Mesodermal cell (in vitro differentiated cells): Measurements from ENCODE around the gene STIM1.
"Not testable (repeated sequence)": the region's sequence is repeated elsewhere in the genome, so short reads cannot be mapped to it uniquely, and the experiment has no call there.

Experiments
- H3K27ac ChIP-seq: 2 replicates; pipeline ENCODE4 v1.7.0; 2013; ENCODE audit warnings: mild to moderate bottlenecking, low read depth, low read length, moderate library complexity; ENCODE audit not compliant: severe bottlenecking
- H3K36me3 ChIP-seq: 2 replicates; pipeline ENCODE4 v1.7.1; 2013; ENCODE audit warnings: mild to moderate bottlenecking, low read length, moderate library complexity; ENCODE audit not compliant: control insufficient read depth, insufficient read depth
- H3K4me1 ChIP-seq: one replicate; pipeline ENCODE4 v1.7.1; 2013; ENCODE audit warnings: mild to moderate bottlenecking, low read length; ENCODE audit not compliant: insufficient read depth, control insufficient read depth, poor library complexity, severe bottlenecking
- H3K4me3 ChIP-seq: 2 replicates; pipeline ENCODE4 v1.7.0; 2013; ENCODE audit warnings: low read length, control low read depth, mild to moderate bottlenecking; ENCODE audit not compliant: insufficient read depth, poor library complexity, severe bottlenecking; ENCODE audit errors: extremely low read depth
- H3K9me3 ChIP-seq: 2 replicates; pipeline ENCODE4 v1.7.1; 2013; ENCODE audit warnings: mild to moderate bottlenecking, low read length, moderate library complexity; ENCODE audit not compliant: control insufficient read depth
- WGBS, 2 experiments: methylation state at CpG; one replicate each; pipeline ENCODE4 v1.1.5; 2013; ENCODE audit warnings: missing lambda C conversion rate in 2 of 2; ENCODE audit not compliant: insufficient coverage in 2 of 2; 5-methylcytosine and 5-hydroxymethylcytosine counted together

Gene STIM1

DNA sequence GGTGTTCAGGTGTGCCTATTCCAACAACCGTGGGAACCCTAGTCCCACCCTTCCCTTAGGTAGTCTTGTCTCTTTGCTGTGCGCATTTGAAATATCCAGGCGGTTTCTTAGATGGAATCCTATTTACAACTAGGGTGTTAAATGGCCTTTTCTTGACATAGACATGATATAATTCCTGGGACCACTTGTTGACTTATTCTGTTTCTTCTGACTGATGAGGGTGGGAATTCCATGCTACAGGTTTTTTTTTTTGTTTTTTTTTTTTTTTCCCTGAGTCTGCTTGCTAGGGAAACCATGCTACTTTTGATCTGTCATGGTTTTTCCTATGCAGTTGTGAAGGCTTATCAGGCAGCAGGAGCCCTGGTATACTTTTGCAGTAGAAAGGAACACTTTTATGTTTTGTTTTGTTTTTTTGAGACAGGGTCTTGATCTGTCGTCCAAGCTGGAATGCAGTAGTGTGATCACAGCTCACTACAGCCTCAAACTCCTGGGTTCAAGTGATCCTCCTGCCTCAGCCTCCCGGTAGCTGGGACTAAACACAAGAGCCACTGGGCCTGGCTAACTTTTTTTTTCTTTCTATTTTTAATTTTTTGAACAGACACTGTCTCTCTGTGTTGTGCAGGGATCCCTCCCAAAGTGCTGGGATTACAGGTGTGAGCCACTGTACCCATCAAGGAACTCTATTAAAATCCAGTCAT lies 1.5 kb downstream of the STIM1 start:
- Histone ChIP-seq H3K27ac (no peak overlapping the region), H3K4me1 (peaks cover 25% of the 10 kb centered on the region), H3K9me3 (no peaks in the 10 kb centered on the region), H3K4me3 (peak overlapping the region; percentile 67), H3K36me3 (no peaks in the 10 kb centered on the region)
- WGBS, 2 experiments: 85 to 89% methylated on average over 2 to 5 of the region's 5 CpGs

GRCh38 chr11:3857628-3858027 lies 2.2 kb downstream of the STIM1 start:
- no peaks in the 10 kb centered on the region for H3K9me3 ChIP-seq
- no peak overlapping the region for H3K27ac ChIP-seq
- H3K4me1 ChIP-seq: peaks cover 25% of the 10 kb centered on the region
- no peaks in the 10 kb centered on the region for H3K36me3 ChIP-seq
- no peak overlapping the region for H3K4me3 ChIP-seq

DNA sequence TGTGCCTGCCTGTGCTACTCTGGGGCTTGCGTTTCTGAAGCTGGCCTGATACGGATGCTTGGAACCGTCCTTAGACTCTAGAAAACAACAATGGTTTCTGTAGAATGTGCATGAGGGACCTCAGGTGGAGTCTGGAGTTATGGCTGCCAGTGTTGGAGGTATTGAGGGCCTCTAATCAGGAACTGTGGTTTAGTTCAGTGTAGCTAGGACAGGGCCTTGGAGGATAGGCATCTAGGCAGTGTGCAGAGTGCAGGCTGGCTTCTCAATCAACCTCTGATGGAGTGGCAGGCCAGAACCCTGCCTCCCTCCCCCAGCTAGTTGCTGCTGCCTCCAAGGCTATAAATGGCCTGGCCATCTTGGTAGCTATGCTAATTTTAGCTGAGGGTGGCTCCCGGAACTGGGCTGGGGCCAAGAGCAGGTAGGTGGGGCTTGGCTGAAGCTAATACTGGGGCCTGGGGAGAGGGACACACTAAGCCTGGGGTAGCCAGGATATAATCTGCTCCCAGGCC lies 4.0 kb downstream of the STIM1 start:
- Histone ChIP-seq H3K4me1 (peaks cover 23% of the 10 kb centered on the region), H3K36me3 (no peaks in the 10 kb centered on the region), H3K4me3 (no peak overlapping the region), H3K9me3 (no peaks in the 10 kb centered on the region), H3K27ac (no peak overlapping the region)
- 89 to 96% methylated on average over 3 to 4 of the region's 4 CpGs for WGBS, 2 experiments

- H3K4me1 ChIP-seq: peaks cover 27% of the 10 kb centered on the region
- H3K9me3 ChIP-seq: no peaks in the 10 kb centered on the region
- no peak overlapping the region for H3K4me3 ChIP-seq
- H3K36me3 ChIP-seq: no peaks in the 10 kb centered on the region
- H3K27ac ChIP-seq: no peak overlapping the region
- WGBS, 2 experiments: no CpG with 5 or more reads among the region's 2 CpGs
Measured at GRCh38 chr11:3860375-3860774, 4.9 kb downstream of the STIM1 start.

GRCh38 chr11:3860898-3861393 lies 5.5 kb downstream of the STIM1 start:
- not testable (repeated sequence) for H3K9me3 ChIP-seq, H3K27ac ChIP-seq, H3K4me3 ChIP-seq, H3K36me3 ChIP-seq
- 70 to 82% methylated on average over 2 to 3 of the region's 4 CpGs for WGBS, 2 experiments
- peaks cover 32% of the 10 kb centered on the region for H3K4me1 ChIP-seq

DNA sequence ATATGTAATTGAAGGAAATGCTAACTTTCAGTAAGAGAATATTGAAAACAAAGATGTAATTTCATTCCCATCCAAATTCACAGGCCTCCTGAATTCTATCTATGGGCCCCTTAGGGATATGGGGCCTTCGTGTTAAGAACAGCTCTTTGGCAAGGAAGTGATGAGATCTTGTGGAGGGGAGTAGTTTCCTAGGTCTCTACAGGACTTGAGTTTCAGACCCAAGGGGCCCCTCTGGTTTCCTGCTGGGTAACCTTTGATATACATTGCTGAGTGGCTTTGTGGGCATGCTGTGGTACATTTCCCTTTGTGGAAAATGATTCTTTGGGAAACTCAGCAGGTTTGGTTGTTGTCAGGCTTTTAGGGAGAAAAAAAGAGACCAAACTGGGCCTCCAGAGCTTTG lies 6.2 kb downstream of the STIM1 start:
- no peaks in the 10 kb centered on the region for H3K36me3 ChIP-seq
- no peaks in the 10 kb centered on the region for H3K9me3 ChIP-seq
- H3K4me1 ChIP-seq: peaks cover 35% of the 10 kb centered on the region
- H3K4me3 ChIP-seq: no peak overlapping the region
- H3K27ac ChIP-seq: no peak overlapping the region
- 33 to 38% methylated on average over 1 of the region's 1 CpG for WGBS, 2 experiments

GRCh38 chr11:3865388-3866193 lies 10.1 kb downstream of the STIM1 start:
- Histone ChIP-seq H3K4me3 (no peak overlapping the region), H3K36me3 (no peaks in the 10 kb centered on the region), H3K9me3 (no peaks in the 10 kb centered on the region), H3K27ac (peak overlapping the region; percentile 89), H3K4me1 (peaks cover 41% of the 10 kb centered on the region)
- WGBS, 2 experiments: 60 to 72% methylated on average over 2 of the region's 3 CpGs

- Histone ChIP-seq H3K27ac (peak overlapping the region; percentile 89), H3K4me1 (peaks cover 39% of the 10 kb centered on the region), H3K4me3 (no peak overlapping the region), H3K36me3 (no peaks in the 10 kb centered on the region), H3K9me3 (no peaks in the 10 kb centered on the region)
- WGBS, 2 experiments: 84 to 85% methylated on average over 5 of the region's 5 CpGs
Measured at GRCh38 chr11:3866206-3866605, 10.7 kb downstream of the STIM1 start.

DNA sequence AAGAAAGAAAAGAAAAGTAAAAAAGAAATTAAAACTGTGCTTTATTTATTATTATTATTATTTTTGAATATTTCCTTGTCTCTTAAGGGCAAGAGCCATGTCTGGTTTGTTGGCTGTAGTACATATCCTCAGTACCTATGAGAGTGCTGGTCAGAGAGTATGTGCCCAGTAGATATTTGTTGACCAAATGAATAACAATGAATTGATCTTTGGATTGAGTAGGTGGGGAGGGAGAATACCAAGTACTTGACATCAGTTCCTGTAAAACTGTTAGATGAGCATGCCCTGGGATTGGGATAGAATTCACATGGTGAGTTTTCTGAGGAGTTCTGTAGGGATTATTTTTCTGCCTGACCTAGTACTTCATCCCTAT lies 11.4 kb downstream of the STIM1 start:
- Histone ChIP-seq H3K27ac (peak overlapping the region; percentile 82), H3K36me3 (no peaks in the 10 kb centered on the region), H3K4me3 (no peak overlapping the region)

DNA sequence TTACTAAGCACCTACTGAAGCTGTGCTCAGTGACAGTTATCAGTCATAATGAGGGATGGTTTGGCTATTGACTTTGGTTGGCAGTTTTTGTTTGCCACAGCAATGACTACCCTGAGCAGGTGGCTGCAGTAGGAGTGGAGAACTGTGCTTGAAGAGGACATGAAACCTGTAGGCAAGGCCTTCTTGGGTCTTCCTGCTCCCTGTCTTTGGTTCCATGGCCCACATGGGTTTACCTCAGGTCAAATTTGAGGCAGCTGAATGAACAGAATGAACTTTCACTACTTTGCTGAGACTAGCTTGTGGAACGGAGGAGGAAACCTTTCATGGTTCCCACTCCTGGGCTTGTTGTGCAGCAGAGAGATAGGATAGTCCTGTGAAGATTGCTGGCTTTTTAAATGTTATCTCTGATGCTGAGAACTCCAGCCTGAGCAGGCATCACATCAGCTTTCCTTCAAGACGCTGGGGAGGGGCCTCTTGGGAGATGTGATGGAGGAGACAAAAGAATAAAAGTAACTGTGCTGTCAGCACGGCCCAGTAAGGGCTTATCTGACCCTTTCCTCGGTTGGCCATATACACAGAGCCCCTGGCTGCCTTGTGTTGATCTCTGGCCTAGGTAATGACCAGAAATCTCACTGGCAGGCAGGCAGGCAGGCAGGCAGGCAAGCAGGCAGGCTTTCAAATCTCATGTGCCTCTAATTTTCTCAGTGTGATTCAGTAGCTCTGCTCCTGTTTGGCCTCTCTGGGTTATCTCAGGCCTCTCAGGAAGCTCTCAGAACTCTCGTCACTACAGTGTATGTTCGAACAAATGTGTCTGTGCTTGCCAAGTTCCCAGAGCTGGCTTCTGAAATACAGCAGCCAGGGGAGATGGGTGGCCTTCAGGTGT lies 12.0 kb downstream of the STIM1 start:
- H3K4me1 ChIP-seq: peaks cover 39% of the 10 kb centered on the region
- WGBS, 2 experiments: 60 to 73% methylated on average over 6 of the region's 6 CpGs
- H3K36me3 ChIP-seq: no peaks in the 10 kb centered on the region
- no peaks in the 10 kb centered on the region for H3K9me3 ChIP-seq
- peak overlapping the region; percentile 82 for H3K27ac ChIP-seq
- no peak overlapping the region for H3K4me3 ChIP-seq

More for the DNA sequence above, 11.4 kb downstream of the STIM1 start:
- peaks cover 39% of the 10 kb centered on the region for H3K4me1 ChIP-seq
- no peaks in the 10 kb centered on the region for H3K9me3 ChIP-seq
